Measurements from ENCODE around the gene PTPRA. TPM values are rescaled to one million over a fixed set of nuclear protein-coding genes. Genes with fewer than 3 reads are reported as not detected.

Gene PTPRA
- total RNA-seq, 1 experiment from 2014 or later = 45.2 TPM

DNA sequence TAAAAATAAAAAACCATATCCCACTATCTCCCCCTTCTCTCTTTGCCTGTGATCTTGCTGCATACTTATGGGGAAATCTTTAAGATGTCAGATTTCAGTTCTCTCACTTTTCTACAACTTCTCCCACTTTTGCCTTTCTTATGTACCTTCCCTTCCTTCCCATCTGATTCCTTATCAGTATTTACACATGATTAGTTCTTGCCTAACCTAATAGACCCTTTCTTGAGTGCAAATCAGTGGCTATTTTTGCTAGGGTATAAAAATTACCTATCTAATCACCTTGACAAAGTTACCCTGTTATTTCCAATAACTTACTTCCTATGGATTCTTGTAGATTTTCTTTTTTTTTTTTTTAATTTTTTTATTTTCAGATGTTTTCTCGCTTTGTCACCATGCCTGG lies 75.7 kb downstream of the PTPRA start:
- no peaks in the 10 kb centered on the region; the same call in 1 of the 2 replicates for H3K4me1 ChIP-seq (ENCODE audit: insufficient read depth, low read length)
- DNase-seq = no peak
- H4K91ac ChIP-seq (ENCODE audit: insufficient read length, low read depth, low read length) = no peak overlapping the region
- no peak overlapping the region for H3K4me3 Mint-ChIP-seq
- no CpG with 5 or more reads among the region's 1 CpG for WGBS (ENCODE audit: extremely low coverage, insufficient read length, low lambda C conversion rate)
- H2BK15ac ChIP-seq (ENCODE audit: low read depth, low read length) = no peak overlapping the region
- H3K36me3 Mint-ChIP-seq (ENCODE audit: insufficient read depth in 1 of 3, low read depth in 3 of 3) = peaks cover 4 to 17% (median 11%) of the 10 kb centered on the region in 3 experiments
- H3K9me3 Mint-ChIP-seq = no peaks in the 10 kb centered on the region; a peak in 1 of 5 replicates
- no peaks in the 10 kb centered on the region for H3K79me2 ChIP-seq (ENCODE audit: insufficient read depth, low read length)
- no peak overlapping the region for H2BK12ac ChIP-seq (ENCODE audit: insufficient read length, low read depth, low read length)
- H2BK20ac ChIP-seq (ENCODE audit: low read depth, low read length, poor library complexity, severe bottlenecking) = no peak overlapping the region
- H2BK120ac ChIP-seq (ENCODE audit: low read depth, low read length, poor library complexity, severe bottlenecking) = no peak overlapping the region
- H3K4ac ChIP-seq (ENCODE audit: low read depth, low read length) = no peak overlapping the region
- H3K9me3 ChIP-seq (ENCODE audit: control insufficient read depth, low read depth, low read length) = no peaks in the 10 kb centered on the region
- no peaks in the 10 kb centered on the region; the same call in 1 of the 2 replicates for H3K27me3 Mint-ChIP-seq (ENCODE audit: low read depth)
- H3K56ac ChIP-seq (ENCODE audit: insufficient read length, low read depth, low read length) = no peak overlapping the region
- no peaks in the 10 kb centered on the region for H3K27me3 ChIP-seq (ENCODE audit: insufficient read depth, low read length)
- no peak overlapping the region for H3K23ac ChIP-seq (ENCODE audit: insufficient read length, low read depth, low read length)
- no peak overlapping the region for H3K18ac ChIP-seq (ENCODE audit: insufficient read length, low read depth, low read length)
- no peaks in the 10 kb centered on the region for H3K23me2 ChIP-seq (ENCODE audit: insufficient read length, low read depth, low read length, poor library complexity, severe bottlenecking)
- H3K27ac Mint-ChIP-seq = no peak overlapping the region
- H3K9ac ChIP-seq (ENCODE audit: extremely low read depth, insufficient read length, low read length) = no peak overlapping the region
- no peak overlapping the region for H3K14ac ChIP-seq (ENCODE audit: insufficient read depth, low read length)
- H2AFZ ChIP-seq (ENCODE audit: low read length) = no peak overlapping the region
- no peak overlapping the region for H3K4me2 ChIP-seq (ENCODE audit: insufficient read depth, insufficient read length, low read length)
- no peak overlapping the region for H2BK5ac ChIP-seq (ENCODE audit: insufficient read length, low read length)
- no peak overlapping the region for H2AK5ac ChIP-seq (ENCODE audit: insufficient read length, low read length)
- no peaks in the 10 kb centered on the region for H4K20me1 ChIP-seq (ENCODE audit: control insufficient read depth, insufficient read depth, insufficient read length)
- H3K4me1 Mint-ChIP-seq = peaks cover 15% of the 10 kb centered on the region in 2 experiments
- no peak overlapping the region for H4K5ac ChIP-seq (ENCODE audit: insufficient read length, low read depth, low read length)
- no peak overlapping the region for H4K8ac ChIP-seq (replicated peaks; ENCODE audit: insufficient read length, low read depth, low read length)
- no peak overlapping the region for H3T11ph ChIP-seq (ENCODE audit: low read length)
- no peak overlapping the region for H3K27ac ChIP-seq (ENCODE audit: insufficient read length, low read depth, low read length)
- TF ChIP-seq, protein P1, sequence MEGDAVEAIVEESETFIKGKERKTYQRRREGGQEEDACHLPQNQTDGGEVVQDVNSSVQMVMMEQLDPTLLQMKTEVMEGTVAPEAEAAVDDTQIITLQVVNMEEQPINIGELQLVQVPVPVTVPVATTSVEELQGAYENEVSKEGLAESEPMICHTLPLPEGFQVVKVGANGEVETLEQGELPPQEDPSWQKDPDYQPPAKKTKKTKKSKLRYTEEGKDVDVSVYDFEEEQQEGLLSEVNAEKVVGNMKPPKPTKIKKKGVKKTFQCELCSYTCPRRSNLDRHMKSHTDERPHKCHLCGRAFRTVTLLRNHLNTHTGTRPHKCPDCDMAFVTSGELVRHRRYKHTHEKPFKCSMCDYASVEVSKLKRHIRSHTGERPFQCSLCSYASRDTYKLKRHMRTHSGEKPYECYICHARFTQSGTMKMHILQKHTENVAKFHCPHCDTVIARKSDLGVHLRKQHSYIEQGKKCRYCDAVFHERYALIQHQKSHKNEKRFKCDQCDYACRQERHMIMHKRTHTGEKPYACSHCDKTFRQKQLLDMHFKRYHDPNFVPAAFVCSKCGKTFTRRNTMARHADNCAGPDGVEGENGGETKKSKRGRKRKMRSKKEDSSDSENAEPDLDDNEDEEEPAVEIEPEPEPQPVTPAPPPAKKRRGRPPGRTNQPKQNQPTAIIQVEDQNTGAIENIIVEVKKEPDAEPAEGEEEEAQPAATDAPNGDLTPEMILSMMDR (conservative IDR thresholded peaks at IDR 0.05) = no peak
- H3K79me1 ChIP-seq (ENCODE audit: insufficient read depth, low read depth, low read length, poor library complexity, severe bottlenecking) = no peaks in the 10 kb centered on the region
